Liver (tissue), 3 donors: ENCODE results near the gene RB1.

Experiments
- CTCF ChIP-seq: fragments of 150-350 bp; IDR thresholded peaks from 2 replicates; pipeline ENCODE4 v1.5.1; 2017; ENCODE audit warnings: improper control_type of control experiment, low read depth, low read length; ENCODE audit not compliant: missing input control
- EGR1 ChIP-seq, 2 donors: IDR thresholded peaks; 2 replicates each; pipeline ENCODE4 v1.6.1; 2016 to 2018; ENCODE audit warnings: antibody characterized with exemption in 2 of 2, low read depth in 2 of 2
- FOXA1 ChIP-seq: IDR thresholded peaks from 2 replicates; pipeline ENCODE4 v1.6.1; 2016; ENCODE audit warnings: antibody characterized with exemption
- GABPA ChIP-seq, 2 donors: IDR thresholded peaks in 1 of 2; conservative IDR thresholded peaks in 1 of 2; 2 replicates each; pipeline ENCODE4 v1.6.1; 2016; ENCODE audit warnings: antibody characterized with exemption in 2 of 2, mild to moderate bottlenecking in 1 of 2, moderate library complexity in 1 of 2
- RAD21 ChIP-seq, 2 donors: IDR thresholded peaks; 2 replicates each; pipeline ENCODE4 v1.6.1; 2016; ENCODE audit warnings: antibody characterized with exemption in 2 of 2, mild to moderate bottlenecking in 2 of 2
- REST ChIP-seq: IDR thresholded peaks from 2 replicates; pipeline ENCODE4 v1.6.1; 2016; ENCODE audit warnings: antibody characterized with exemption, mild to moderate bottlenecking
- RXRA ChIP-seq, 2 donors: IDR thresholded peaks; 2 replicates each; pipeline ENCODE4 v1.6.1; 2017 to 2018; ENCODE audit warnings: antibody characterized with exemption in 2 of 2, mild to moderate bottlenecking in 1 of 2
- TF ChIP-seq, protein P1 (sequence below): IDR thresholded peaks from 2 replicates; pipeline ENCODE4 v1.6.1; 2016; ENCODE audit warnings: antibody characterized with exemption
- donor health status: healthy.
- donor health status: healthy.

- TF ChIP-seq FOXA1, result no peak
- no peak for TF ChIP-seq RXRA (IDR thresholded peaks at IDR 0.05)
- no peak for TF ChIP-seq REST
- TF ChIP-seq CTCF, result no peak
- no peak for TF ChIP-seq EGR1 (IDR thresholded peaks at IDR 0.05; ENCODE audit: low read depth in 2 of 2)
- TF ChIP-seq, protein P1, sequence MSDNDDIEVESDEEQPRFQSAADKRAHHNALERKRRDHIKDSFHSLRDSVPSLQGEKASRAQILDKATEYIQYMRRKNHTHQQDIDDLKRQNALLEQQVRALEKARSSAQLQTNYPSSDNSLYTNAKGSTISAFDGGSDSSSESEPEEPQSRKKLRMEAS, result no peak
- no peak for TF ChIP-seq RAD21 (IDR thresholded peaks at IDR 0.05)
- no peak for TF ChIP-seq GABPA (IDR thresholded peaks at IDR 0.05 in 1 of 2, conservative IDR thresholded peaks at IDR 0.05 in 1 of 2)
Observed at GRCh38 chr13:48266150-48266549, 37.4 kb upstream of the RB1 start.
